Activated naive CD4-positive, alpha-beta T cell treated with anti-CD3 and anti-CD28 coated beads for 36 hours (primary cell): Measurements from ENCODE around the gene MXRA7. TPM values are rescaled to one million over a fixed set of nuclear protein-coding genes. Genes with fewer than 3 reads are reported as not detected.
"Not testable (repeated sequence)": the region's sequence is repeated elsewhere in the genome, so short reads cannot be mapped to it uniquely, and the experiment has no call there.

Source experiments
- CTCF ChIA-PET: fragments of 350-600 bp; sonication (Branson Sonifier 250); formaldehyde crosslinking; loops from one replicate; lab custom pipeline; 2021; ENCODE audit warnings: antibody characterized with exemption; lab: Charles Lee
- DNase-seq: peaks from one replicate; pipeline ENCODE4 v3.0.0-alpha.2; 2020
- H3K27ac Mint-ChIP-seq: one replicate; pipeline ENCODE4 v1.8.0; 2021; ENCODE audit warnings: mild to moderate bottlenecking, mixed read lengths
- H3K27me3 Mint-ChIP-seq: one replicate; pipeline ENCODE4 v1.8.0; 2021; ENCODE audit warnings: low read depth, mixed read lengths
- H3K36me3 Mint-ChIP-seq: one replicate; pipeline ENCODE4 v1.8.0; 2021; ENCODE audit warnings: low read depth, mixed read lengths
- H3K4me1 Mint-ChIP-seq: one replicate; pipeline ENCODE4 v1.8.0; 2021; ENCODE audit warnings: low read depth, mixed read lengths
- H3K4me3 Mint-ChIP-seq: one replicate; pipeline ENCODE4 v1.8.0; 2021; ENCODE audit warnings: mild to moderate bottlenecking, moderate library complexity, mixed read lengths
- H3K9me3 Mint-ChIP-seq: one replicate; pipeline ENCODE4 v1.8.0; 2021; ENCODE audit warnings: mixed read lengths
- intact Hi-C: fragments of 100-400 bp; cut with micrococcal nuclease; formaldehyde crosslinking; loops from one replicate; pipeline ENCODE4 v1.15.1; 2023
- total RNA-seq, 2 experiments: library from RNA; stranded (reverse); gene quantifications; one replicate each; pipeline ENCODE4 v1.2.3, GENCODE V29; 2021

The MXRA7 gene
- total RNA-seq, 2 experiments from 2014 or later = 3.8 to 4.2 TPM

DNA sequence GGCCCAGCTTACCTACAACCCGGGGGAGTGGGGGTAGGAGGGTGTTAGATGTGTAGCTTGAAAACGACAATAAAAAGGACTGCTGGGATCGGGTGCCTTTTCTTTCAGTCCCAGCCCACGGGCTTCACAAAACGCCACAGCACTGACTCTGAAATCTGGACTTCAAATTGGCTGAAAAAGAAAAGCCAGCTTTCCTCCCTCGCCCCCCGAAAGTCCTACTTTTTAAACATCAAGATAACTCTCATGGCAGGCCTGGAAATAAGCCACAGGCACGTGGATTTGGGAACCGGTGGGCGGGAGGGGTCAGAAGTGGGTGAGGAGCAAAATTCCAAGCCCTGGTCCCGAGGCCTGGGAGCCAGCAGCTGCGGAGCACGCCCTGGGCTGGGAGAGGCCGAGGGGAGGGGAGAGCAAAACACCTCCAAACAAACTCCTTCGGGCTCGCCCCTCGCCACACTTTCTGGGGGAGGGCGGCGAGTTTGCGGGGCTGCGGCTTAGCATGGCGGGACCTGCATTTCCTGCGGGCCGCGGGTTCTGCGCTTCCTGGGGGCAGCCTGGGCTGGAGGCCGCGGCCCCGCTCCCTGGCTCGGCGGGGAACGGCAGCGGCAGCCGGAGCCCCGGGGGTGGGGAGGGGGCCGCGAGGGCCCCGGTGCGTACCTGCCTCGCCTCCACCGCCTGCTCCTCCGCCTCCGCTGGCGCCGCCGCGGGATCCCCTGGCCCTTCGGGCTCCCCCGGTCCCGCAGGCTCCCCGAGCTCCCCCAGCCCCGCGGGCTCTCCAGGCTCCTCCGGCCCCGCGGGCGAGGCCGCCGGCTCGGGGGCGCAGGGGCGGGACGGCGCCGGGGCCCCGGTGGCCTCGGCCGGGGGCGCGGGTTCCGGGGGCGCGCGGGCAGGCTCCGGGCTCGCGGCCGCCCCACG is 558 bp downstream of the MXRA7 start:
- intact Hi-C loops = loop anchor here (5.0 kb wide), 1 partner anchor 127 kb away; no protein-coding TSS in a partner anchor
- DNase-seq, H3K9me3 Mint-ChIP-seq, H3K36me3 Mint-ChIP-seq, H3K27me3 Mint-ChIP-seq, CTCF ChIA-PET, H3K27ac Mint-ChIP-seq: not testable (repeated sequence)
- Mint-ChIP-seq H3K4me3 (peak overlapping the region; percentile 46), H3K4me1 (peaks cover 19% of the 10 kb centered on the region)

DNA sequence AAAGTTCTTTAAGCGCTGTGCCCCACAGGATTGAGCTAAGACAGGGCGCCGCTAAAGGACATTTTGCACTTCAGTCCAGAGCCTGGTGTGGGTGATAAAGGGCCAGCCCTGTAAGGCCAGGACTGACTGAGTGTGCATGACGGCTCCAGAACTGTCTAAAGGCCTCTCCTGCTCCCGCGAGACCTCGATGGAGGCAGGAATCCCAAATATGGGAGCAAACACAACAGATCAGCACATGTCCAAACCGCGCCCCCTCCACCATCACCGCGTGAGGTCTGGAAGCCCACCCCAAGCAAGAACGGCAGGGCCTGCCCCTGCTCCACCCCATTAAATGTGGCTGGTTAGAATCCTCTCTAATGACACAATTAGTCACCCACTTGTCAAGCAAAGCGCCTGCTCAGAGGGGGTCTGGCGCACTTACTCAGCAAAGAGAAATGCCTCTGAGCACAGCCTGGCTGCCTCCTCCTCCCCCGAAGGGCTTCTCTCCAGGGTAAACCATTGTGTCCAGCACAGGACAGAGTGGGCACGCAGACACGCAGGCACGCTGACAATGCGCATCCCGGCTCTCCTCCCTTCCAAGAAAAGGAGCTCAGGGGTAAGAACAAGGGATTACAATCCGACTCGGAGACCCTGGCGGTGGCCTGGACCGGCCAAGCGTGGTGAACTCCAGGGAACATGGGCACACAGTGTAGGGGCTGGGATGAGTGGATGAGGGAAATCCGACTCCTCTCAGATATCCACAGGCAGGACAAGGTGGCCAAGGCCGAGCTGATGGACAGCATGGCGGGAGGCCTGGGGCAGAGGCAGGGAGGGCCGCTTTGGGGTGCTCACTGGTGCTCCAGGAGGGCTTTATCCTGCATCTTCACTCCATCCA is 1.5 kb downstream of the MXRA7 start:
- Mint-ChIP-seq H3K4me3 (peak overlapping the region; percentile 46), H3K9me3 (no peaks in the 10 kb centered on the region), H3K27me3 (no peaks in the 10 kb centered on the region), H3K4me1 (peaks cover 13% of the 10 kb centered on the region), H3K36me3 (no peaks in the 10 kb centered on the region), H3K27ac (no peak overlapping the region)
- CTCF ChIA-PET = interaction anchor here (0.9 to 1.0 kb wide), 3 partner anchors 10 to 186 kb away, joined by 3 to 6 read pairs (median 3); no protein-coding TSS in a partner anchor
- intact Hi-C loops = no loop called here
- DNase-seq = no peak

DNA sequence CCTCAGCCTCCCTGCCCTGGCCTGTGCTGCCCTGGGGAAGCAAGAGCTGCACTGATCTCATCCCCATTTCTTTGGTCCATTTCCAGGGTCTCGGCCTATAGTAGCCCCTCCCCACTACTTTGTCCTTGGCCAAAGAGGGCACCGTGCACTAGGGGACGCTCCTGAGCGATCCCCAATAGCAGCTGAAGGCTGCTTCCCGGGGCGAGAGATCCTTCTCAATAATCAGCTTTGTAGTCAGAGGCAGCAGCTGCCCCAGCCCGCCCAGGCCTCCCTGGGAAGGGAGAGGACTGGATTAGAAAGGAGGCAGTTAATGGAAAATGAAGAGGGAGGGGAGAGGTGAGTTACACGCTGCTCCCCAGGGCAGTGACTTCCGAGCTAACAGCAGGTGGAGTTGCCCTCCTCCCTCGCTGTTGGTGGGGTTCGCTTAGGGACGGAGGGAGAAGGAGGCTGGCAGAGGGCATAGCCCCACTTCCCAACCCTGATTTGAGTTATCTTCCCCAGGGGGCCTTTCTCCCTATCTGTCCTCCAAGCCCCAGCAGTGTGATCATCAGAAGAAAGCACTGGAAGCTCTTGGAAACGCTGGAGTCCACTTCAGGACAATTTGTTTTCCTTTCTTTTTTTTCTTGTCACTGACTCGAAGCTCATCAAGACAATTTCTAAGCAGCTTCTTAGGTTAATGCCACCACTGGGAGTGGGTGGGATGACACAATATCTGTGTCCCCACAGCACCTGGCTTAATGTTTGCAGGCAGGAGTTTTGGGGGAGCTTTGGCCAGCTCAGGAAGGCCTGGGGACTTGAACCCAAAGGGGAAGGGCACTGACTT is 2.6 kb downstream of the MXRA7 start:
- no peak overlapping the region for H3K27ac Mint-ChIP-seq
- intact Hi-C loops = no loop called here
- H3K4me1 Mint-ChIP-seq = peaks cover 2% of the 10 kb centered on the region
- H3K9me3 Mint-ChIP-seq = no peaks in the 10 kb centered on the region
- H3K27me3 Mint-ChIP-seq = no peaks in the 10 kb centered on the region
- CTCF ChIA-PET = interaction anchor here (0.6 to 1.0 kb wide), 4 partner anchors 9 to 185 kb away, joined by 3 to 6 read pairs (median 3); no protein-coding TSS in a partner anchor
- no peaks in the 10 kb centered on the region for H3K36me3 Mint-ChIP-seq
- no peak overlapping the region for H3K4me3 Mint-ChIP-seq
- DNase-seq = no peak

DNA sequence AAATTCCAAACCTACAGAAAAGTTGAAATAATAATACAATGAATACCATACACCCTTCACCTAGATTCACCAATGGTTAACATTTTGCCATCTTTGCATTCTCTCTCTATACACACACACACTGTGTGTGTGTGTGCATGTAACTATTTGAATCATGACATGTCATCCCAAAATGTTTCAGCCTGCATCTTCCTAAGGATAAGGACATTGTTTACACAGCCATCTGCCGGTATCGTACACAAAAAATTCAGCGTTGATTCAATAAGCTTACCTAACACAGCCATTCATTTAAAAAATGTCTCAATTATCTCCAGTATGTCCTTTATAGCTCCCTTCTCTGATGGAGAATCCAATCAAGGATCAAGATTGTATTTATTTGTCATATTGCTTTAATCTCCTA is 3.9 kb downstream of the MXRA7 start:
- no peak overlapping the region for H3K27ac Mint-ChIP-seq
- DNase-seq = no peak
- intact Hi-C loops = no loop called here
- no peaks in the 10 kb centered on the region for H3K9me3 Mint-ChIP-seq
- no peaks in the 10 kb centered on the region for H3K36me3 Mint-ChIP-seq
- CTCF ChIA-PET = no interaction called here
- no peaks in the 10 kb centered on the region for H3K27me3 Mint-ChIP-seq
- peaks cover 2% of the 10 kb centered on the region for H3K4me1 Mint-ChIP-seq
- H3K4me3 Mint-ChIP-seq = no peak overlapping the region

DNA sequence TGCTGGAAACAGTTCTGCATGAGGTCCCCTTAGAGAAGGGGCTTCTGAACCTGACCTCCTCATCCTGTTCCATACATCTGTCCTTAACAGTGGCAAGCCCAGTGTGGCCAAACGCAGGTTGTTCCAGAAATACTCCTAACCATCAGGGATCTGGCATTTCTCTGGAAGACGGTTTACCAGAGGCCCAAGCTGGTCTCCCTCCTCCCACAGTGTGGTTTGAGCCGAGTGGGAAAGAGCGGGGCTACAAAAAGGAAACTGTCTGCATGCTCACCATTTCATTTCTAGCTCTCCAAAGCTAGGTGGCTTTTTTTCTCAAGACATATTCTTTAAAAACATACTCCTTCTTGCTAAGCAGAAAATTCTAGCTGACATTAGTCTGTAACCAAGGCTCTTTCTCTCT is 6.0 kb downstream of the MXRA7 start:
- H3K36me3 Mint-ChIP-seq = no peaks in the 10 kb centered on the region
- no peak overlapping the region for H3K4me3 Mint-ChIP-seq
- no peak overlapping the region for H3K27ac Mint-ChIP-seq
- CTCF ChIA-PET = interaction anchor here (0.7 kb wide), 2 partner anchors 10 to 24 kb away, joined by 3 read pairs; no protein-coding TSS in a partner anchor
- no peak for DNase-seq
- no peaks in the 10 kb centered on the region for H3K9me3 Mint-ChIP-seq
- intact Hi-C loops = no loop called here
- H3K27me3 Mint-ChIP-seq = no peaks in the 10 kb centered on the region
- no peaks in the 10 kb centered on the region for H3K4me1 Mint-ChIP-seq

DNA sequence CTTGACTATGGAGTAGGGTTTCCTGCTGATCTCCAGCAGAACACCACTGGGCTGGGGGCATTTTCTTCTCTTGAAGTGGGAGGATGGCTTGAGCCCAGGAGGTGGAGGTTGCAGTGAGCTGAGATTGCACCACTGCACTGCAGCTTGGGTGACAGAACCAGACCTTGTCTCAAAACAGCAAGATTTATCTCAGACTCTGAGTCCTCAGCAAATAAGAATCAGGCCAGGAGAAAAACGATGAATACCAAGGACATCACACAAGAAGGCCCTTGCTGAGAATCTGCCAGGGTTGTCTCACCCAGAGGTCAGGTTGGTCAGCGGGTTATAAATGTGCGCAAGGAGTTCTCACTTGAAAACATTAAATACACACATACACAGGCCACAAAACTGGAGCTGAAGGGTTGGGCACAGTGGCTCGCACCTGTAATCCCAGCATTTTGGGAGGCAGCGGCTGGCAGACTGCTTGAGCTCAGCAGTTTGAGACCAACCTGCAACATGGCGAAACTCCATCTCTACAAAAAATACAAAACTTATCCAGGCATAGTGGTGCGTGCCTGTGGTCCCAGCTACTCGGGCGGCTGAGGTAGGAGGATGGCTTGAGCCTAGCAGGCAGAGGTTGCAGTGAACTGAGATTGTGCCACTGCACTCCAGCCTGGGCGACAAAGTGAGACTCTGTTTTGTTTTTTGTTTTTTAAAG is 7.7 kb downstream of the MXRA7 start:
- H3K4me3 Mint-ChIP-seq = no peak overlapping the region
- intact Hi-C loops = no loop called here
- H3K4me1 Mint-ChIP-seq = no peaks in the 10 kb centered on the region
- CTCF ChIA-PET = interaction anchor here (1.0 kb wide), 1 partner anchor 21 kb away, joined by 3 read pairs; no protein-coding TSS in a partner anchor
- H3K27me3 Mint-ChIP-seq = no peaks in the 10 kb centered on the region
- no peaks in the 10 kb centered on the region for H3K9me3 Mint-ChIP-seq
- DNase-seq = no peak
- no peaks in the 10 kb centered on the region for H3K36me3 Mint-ChIP-seq
- no peak overlapping the region for H3K27ac Mint-ChIP-seq

DNA sequence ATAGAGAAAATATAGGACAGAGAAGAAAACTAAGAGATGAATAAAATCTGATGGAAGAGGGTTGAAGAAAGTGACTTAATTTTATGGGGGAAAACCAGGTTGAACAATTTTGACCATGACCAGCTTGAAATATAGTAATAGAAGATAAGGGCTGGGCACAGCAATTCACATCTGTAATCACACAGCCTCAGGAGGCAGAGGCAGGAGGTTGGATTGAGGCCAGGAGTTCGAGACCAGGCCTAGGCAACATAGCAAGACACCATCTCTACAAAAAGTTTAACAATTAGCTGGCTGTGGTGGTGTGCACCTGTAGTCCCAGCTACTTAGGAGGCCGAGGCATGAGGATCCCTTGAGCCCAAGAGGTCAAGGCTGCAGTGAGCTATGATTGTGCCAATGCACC is 8.7 kb downstream of the MXRA7 start:
- intact Hi-C loops = no loop called here
- CTCF ChIA-PET = interaction anchor here (0.7 kb wide), 1 partner anchor 11 kb away, joined by 4 read pairs; no protein-coding TSS in a partner anchor
- no peak overlapping the region for H3K4me3 Mint-ChIP-seq
- no peak for DNase-seq
- H3K27me3 Mint-ChIP-seq = no peaks in the 10 kb centered on the region
- H3K4me1 Mint-ChIP-seq = no peaks in the 10 kb centered on the region
- H3K9me3 Mint-ChIP-seq = no peaks in the 10 kb centered on the region
- no peaks in the 10 kb centered on the region for H3K36me3 Mint-ChIP-seq
- no peak overlapping the region for H3K27ac Mint-ChIP-seq

DNA sequence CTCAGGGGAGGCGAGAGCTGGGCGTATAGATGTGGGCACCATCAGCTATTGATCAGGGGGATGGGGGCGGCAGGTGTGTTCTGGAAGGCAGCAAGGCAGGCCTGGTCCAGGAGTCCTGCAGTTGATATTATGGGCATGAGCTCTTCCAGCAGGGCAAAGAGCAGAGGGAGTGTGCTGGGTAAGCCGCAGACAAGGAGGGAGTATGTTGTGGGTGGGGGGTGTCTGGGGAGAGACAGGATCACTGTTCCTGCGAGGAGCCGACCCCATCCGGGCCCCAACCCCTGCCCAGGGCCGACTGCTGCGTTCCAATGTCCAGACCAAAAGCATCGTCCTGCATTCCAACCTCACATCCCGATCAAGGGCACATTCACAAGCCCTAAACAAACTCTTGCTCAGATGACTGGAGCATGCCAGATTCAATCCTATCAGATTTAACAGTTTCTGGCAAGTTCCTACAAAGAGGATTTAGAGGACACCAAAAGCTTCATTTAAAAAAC is 9.2 kb downstream of the MXRA7 start:
- no peak overlapping the region for H3K4me3 Mint-ChIP-seq

DNA sequence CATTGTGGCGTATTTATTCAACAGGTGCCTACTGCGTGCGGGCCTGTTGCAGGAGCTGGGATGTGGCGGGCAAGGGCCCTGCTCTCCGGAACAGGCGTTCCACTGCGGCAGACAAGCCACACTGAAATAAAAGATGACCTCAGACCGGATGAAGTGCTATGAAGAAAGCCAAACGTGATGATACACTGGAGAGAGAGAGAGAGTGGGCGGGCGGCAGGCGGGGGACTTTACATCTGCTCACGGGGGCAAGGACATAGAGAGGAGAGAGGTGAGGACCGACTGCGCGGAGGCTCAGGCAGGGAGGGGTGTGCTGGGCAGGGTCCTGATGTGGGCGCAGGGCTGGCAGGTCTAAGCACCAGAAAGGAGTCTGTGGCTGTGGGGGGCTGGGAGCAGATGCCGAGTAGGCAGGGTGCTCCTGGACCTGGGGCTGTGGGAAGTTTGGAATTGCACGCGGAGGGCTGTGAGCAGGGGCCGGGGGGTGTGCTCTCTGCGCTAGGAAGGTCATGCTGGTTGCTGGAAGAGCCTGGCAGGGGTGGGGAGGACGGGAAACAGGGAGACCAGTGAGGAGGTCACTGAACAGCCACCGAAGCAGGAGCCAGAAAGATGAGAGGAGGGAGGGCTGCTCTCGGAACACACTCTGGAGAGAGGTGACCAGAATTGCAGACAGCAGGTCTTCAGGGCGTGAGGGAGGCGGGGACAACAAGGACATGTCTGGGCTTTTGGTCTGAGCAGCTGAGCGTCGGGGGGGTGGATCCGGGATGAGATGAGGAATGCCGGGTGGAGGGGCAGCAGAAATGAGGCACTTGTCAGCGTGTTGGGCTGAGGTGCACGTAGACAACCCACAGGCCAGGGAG is 9.9 kb downstream of the MXRA7 start:
- Mint-ChIP-seq H3K4me1 (no peaks in the 10 kb centered on the region), H3K27me3 (no peaks in the 10 kb centered on the region), H3K9me3 (no peaks in the 10 kb centered on the region), H3K4me3 (no peak overlapping the region), H3K36me3 (no peaks in the 10 kb centered on the region), H3K27ac (no peak overlapping the region)
- CTCF ChIA-PET = interaction anchor here (1.0 kb wide), 1 partner anchor 19 kb away, joined by 3 read pairs; no protein-coding TSS in a partner anchor
- intact Hi-C loops = no loop called here
- DNase-seq = no peak

More for the DNA sequence above, 9.2 kb downstream of the MXRA7 start:
- intact Hi-C loops = no loop called here
- Mint-ChIP-seq H3K9me3 (no peaks in the 10 kb centered on the region), H3K27ac (no peak overlapping the region), H3K36me3 (no peaks in the 10 kb centered on the region), H3K27me3 (no peaks in the 10 kb centered on the region), H3K4me1 (no peaks in the 10 kb centered on the region)
- CTCF ChIA-PET = interaction anchor here (1.0 kb wide), 1 partner anchor 20 kb away, joined by 3 read pairs; no protein-coding TSS in a partner anchor
- no peak for DNase-seq

DNA sequence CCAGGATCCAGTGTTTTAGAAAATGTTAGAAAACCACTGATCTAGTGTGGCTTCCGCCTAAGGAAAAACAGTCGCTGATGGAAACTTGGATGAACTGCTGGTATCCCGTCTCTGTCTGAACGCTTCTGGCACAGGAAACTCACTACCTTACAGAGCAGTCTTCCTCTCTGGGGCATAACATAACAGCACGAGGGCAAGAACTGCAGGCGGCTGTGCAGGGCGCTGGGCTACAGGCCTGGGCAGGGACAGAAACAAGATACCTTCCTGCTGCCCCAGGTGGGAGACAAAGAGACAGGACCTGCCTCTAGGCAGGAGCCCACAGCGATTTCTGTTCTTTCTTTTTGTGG is 10.5 kb downstream of the MXRA7 start:
- Mint-ChIP-seq H3K9me3 (no peaks in the 10 kb centered on the region), H3K36me3 (no peaks in the 10 kb centered on the region), H3K27me3 (no peaks in the 10 kb centered on the region), H3K4me3 (no peak overlapping the region), H3K4me1 (no peaks in the 10 kb centered on the region), H3K27ac (no peak overlapping the region)
- CTCF ChIA-PET = no interaction called here
- no peak for DNase-seq
- intact Hi-C loops = no loop called here
